SJSA1 (cell line): ENCODE measurements around the gene CLINT1. TPM values are rescaled to one million over a fixed set of nuclear protein-coding genes. Genes with fewer than 3 reads are reported as not detected.
A peak's percentile ranks its signal among the peaks of the same experiment; 100 is the strongest.
"Not testable (repeated sequence)": the region's sequence is repeated elsewhere in the genome, so short reads cannot be mapped to it uniquely, and the experiment has no call there.

Experiments used
- DNase-seq, 2 experiments: peaks; one replicate each; pipeline ENCODE4 v3.0.0-alpha.2; 2015 to 2020; ENCODE audit warnings: low spot score in 2 of 2, low read depth in 1 of 2
- H3K27ac ChIP-seq: fragments of 250-450 bp; sonication (Bioruptor Pico); 2 replicates; pipeline ENCODE4 v1.5.1; 2020; ENCODE audit warnings: mild to moderate bottlenecking, moderate library complexity
- H3K27me3 ChIP-seq: fragments of 250-450 bp; sonication (Bioruptor Pico); replicated peaks from 2 replicates; pipeline ENCODE4 v1.5.1; 2020; ENCODE audit warnings: mild to moderate bottlenecking, moderate library complexity
- H3K36me3 ChIP-seq: fragments of 250-450 bp; sonication (Bioruptor Pico); 2 replicates; pipeline ENCODE4 v1.5.1; 2020; ENCODE audit warnings: mild to moderate bottlenecking
- H3K4me1 ChIP-seq: fragments of 250-450 bp; sonication (Bioruptor Pico); replicated peaks from 2 replicates; pipeline ENCODE4 v1.6.1; 2021; ENCODE audit warnings: mild to moderate bottlenecking
- H3K4me3 ChIP-seq: fragments of 250-450 bp; sonication (Bioruptor Pico); 2 replicates; pipeline ENCODE4 v1.5.1; 2020; ENCODE audit warnings: mild to moderate bottlenecking
- H3K9me3 ChIP-seq: fragments of 250-450 bp; sonication (Bioruptor Pico); replicated peaks from 2 replicates; pipeline ENCODE4 v1.5.1; 2020; ENCODE audit warnings: mild to moderate bottlenecking
- total RNA-seq: library from RNA; depleted of rRNA; stranded (reverse); fragments of >200 nt; shearing (Covaris generic); gene quantifications from 2 replicates; pipeline ENCODE4 v1.2.3, GENCODE V29; 2014; rRNA removed

Gene CLINT1
- total RNA-seq, result 79.4 and 95.4 TPM in 2 replicates

- DNase-seq, result peak; percentile 87 to 95
- Histone ChIP-seq H3K27ac (peak within 1 kb of the TSS; percentile 62), H3K4me3 (peak within 1 kb of the TSS; percentile 61), H3K36me3 (peaks cover 13% of the 10 kb centered on the region), H3K9me3 (no peaks in the 10 kb centered on the region), H3K4me1 (peaks cover 10% of the 10 kb centered on the region), H3K27me3 (no peaks in the 10 kb centered on the region)
Observed at GRCh38 chr5:157858527-157859226, at the start of gene CLINT1. Gene CLINT1, minus strand, starts transcription at chr5:157859145. Its CDS starts 175 bp downstream, at chr5:157858970.

- no peaks in the 10 kb centered on the region for H3K36me3 ChIP-seq
- H3K27me3 ChIP-seq, result no peaks in the 10 kb centered on the region
- H3K4me1 ChIP-seq, result peaks cover under 1% of the 10 kb centered on the region
- H3K4me3 ChIP-seq, result no peak overlapping the region
- DNase-seq, result no peak
- no peaks in the 10 kb centered on the region for H3K9me3 ChIP-seq
- no peak overlapping the region for H3K27ac ChIP-seq
Observed at GRCh38 chr5:157908459-157908858, 49.5 kb upstream of the CLINT1 start.

GRCh38 chr5:157907479-157907878, 48.5 kb upstream of the CLINT1 start:
- Histone ChIP-seq H3K27ac (no peak overlapping the region), H3K4me3 (no peak overlapping the region), H3K9me3 (no peaks in the 10 kb centered on the region), H3K27me3 (no peaks in the 10 kb centered on the region), H3K36me3 (no peaks in the 10 kb centered on the region), H3K4me1 (peaks cover 9% of the 10 kb centered on the region)
- DNase-seq, result no peak

- no peak overlapping the region for H3K4me3 ChIP-seq
Observed at GRCh38 chr5:157903117-157903450, 44.1 kb upstream of the CLINT1 start.

GRCh38 chr5:157902449-157903116, 43.6 kb upstream of the CLINT1 start:
- H3K36me3 ChIP-seq, result no peaks in the 10 kb centered on the region
- no peaks in the 10 kb centered on the region; the same call in 1 of the 2 replicates for H3K9me3 ChIP-seq
- peaks cover 9% of the 10 kb centered on the region for H3K4me1 ChIP-seq
- no peak overlapping the region for H3K27ac ChIP-seq
- H3K4me3 ChIP-seq, result no peak overlapping the region
- no peak for DNase-seq
- no peaks in the 10 kb centered on the region for H3K27me3 ChIP-seq

More at GRCh38 chr5:157903117-157903450, 44.1 kb upstream of the CLINT1 start:
- Histone ChIP-seq H3K9me3 (no peaks in the 10 kb centered on the region; the same call in 1 of the 2 replicates), H3K4me1 (peaks cover 9% of the 10 kb centered on the region), H3K36me3 (no peaks in the 10 kb centered on the region), H3K27me3 (no peaks in the 10 kb centered on the region), H3K27ac (no peak overlapping the region)
- peak in 1 of 2 experiments; percentile 21 for DNase-seq

- Histone ChIP-seq H3K27me3 (no peaks in the 10 kb centered on the region), H3K4me1 (peaks cover 9% of the 10 kb centered on the region), H3K27ac (no peak overlapping the region), H3K36me3 (no peaks in the 10 kb centered on the region), H3K4me3 (no peak overlapping the region), H3K9me3 (no peaks in the 10 kb centered on the region; the same call in 1 of the 2 replicates)
- DNase-seq, result no peak
Observed at GRCh38 chr5:157900644-157901043, 41.7 kb upstream of the CLINT1 start.

GRCh38 chr5:157893611-157894010, 34.7 kb upstream of the CLINT1 start:
- Histone ChIP-seq H3K4me1 (no peaks in the 10 kb centered on the region), H3K36me3 (no peaks in the 10 kb centered on the region), H3K4me3 (no peak overlapping the region), H3K27ac (no peak overlapping the region), H3K9me3 (no peaks in the 10 kb centered on the region), H3K27me3 (no peaks in the 10 kb centered on the region)
- no peak for DNase-seq

- Histone ChIP-seq H3K27ac (no peak overlapping the region), H3K4me1 (no peaks in the 10 kb centered on the region), H3K36me3 (no peaks in the 10 kb centered on the region), H3K4me3 (no peak overlapping the region), H3K9me3 (no peaks in the 10 kb centered on the region), H3K27me3 (no peaks in the 10 kb centered on the region)
- no peak for DNase-seq
Observed at GRCh38 chr5:157892974-157893373, 34.0 kb upstream of the CLINT1 start.

GRCh38 chr5:157890836-157891597, 32.1 kb upstream of the CLINT1 start:
- Histone ChIP-seq H3K4me1 (no peaks in the 10 kb centered on the region), H3K9me3 (no peaks in the 10 kb centered on the region), H3K4me3 (no peak overlapping the region), H3K36me3 (no peaks in the 10 kb centered on the region), H3K27me3 (no peaks in the 10 kb centered on the region), H3K27ac (no peak overlapping the region)
- no peak for DNase-seq

- Histone ChIP-seq H3K4me1 (no peaks in the 10 kb centered on the region), H3K36me3 (no peaks in the 10 kb centered on the region), H3K27me3 (no peaks in the 10 kb centered on the region), H3K4me3 (no peak overlapping the region), H3K27ac (no peak overlapping the region), H3K9me3 (no peaks in the 10 kb centered on the region)
- DNase-seq, result no peak
Observed at GRCh38 chr5:157888814-157889532, 30.0 kb upstream of the CLINT1 start.

GRCh38 chr5:157886796-157887380, 27.9 kb upstream of the CLINT1 start:
- Histone ChIP-seq H3K36me3 (no peaks in the 10 kb centered on the region), H3K27ac (no peak overlapping the region), H3K27me3 (no peaks in the 10 kb centered on the region), H3K9me3 (no peaks in the 10 kb centered on the region), H3K4me1 (no peaks in the 10 kb centered on the region), H3K4me3 (no peak overlapping the region)
- no peak for DNase-seq

GRCh38 chr5:157885051-157885450, 26.1 kb upstream of the CLINT1 start:
- H3K4me3 ChIP-seq, H3K27me3 ChIP-seq, DNase-seq, H3K27ac ChIP-seq, H3K4me1 ChIP-seq, H3K9me3 ChIP-seq, H3K36me3 ChIP-seq: not testable (repeated sequence)

- H3K27me3 ChIP-seq, DNase-seq, H3K4me3 ChIP-seq, H3K27ac ChIP-seq, H3K9me3 ChIP-seq, H3K4me1 ChIP-seq, H3K36me3 ChIP-seq: not testable (repeated sequence)
Observed at GRCh38 chr5:157881498-157881897, 22.6 kb upstream of the CLINT1 start.
